HG03460 (cell line): ENCODE results near the gene ZNF597.

Source experiments
- ATAC-seq: cut with Tn5 transposase; IDR thresholded peaks from one replicate; pipeline ENCODE4 v1.9.1; 2021; ENCODE audit not compliant: unreplicated experiment

Gene ZNF597

GRCh38 chr16:3443108-3444031 lies at the start of gene ZNF597, which contains the start of gene NAA60:
Gene ZNF597 (minus strand): TSS chr16:3443504. CDS start chr16:3443153, 351 bp downstream.
Gene NAA60 (plus strand): TSS chr16:3443680. CDS start chr16:3476228, 32,548 bp downstream.
- ATAC-seq = peak; percentile 88

GRCh38 chr16:3492356-3492755 lies 49.1 kb upstream of the ZNF597 start:
- ATAC-seq = no peak

GRCh38 chr16:3490911-3491629 lies 47.8 kb upstream of the ZNF597 start:
- ATAC-seq = no peak

GRCh38 chr16:3488801-3489200 lies 45.5 kb upstream of the ZNF597 start:
- no peak for ATAC-seq

- no peak for ATAC-seq
These were observed 44.5 kb upstream of the ZNF597 start for GRCh38 chr16:3487521-3488410.

- no peak for ATAC-seq
These were observed 43.4 kb upstream of the ZNF597 start for GRCh38 chr16:3486506-3487215.

- no peak for ATAC-seq
These were observed 42.7 kb upstream of the ZNF597 start for GRCh38 chr16:3485821-3486505.

- ATAC-seq = no peak
These were observed 41.9 kb upstream of the ZNF597 start for GRCh38 chr16:3485097-3485745.

GRCh38 chr16:3484318-3485096 lies 41.2 kb upstream of the ZNF597 start:
- no peak for ATAC-seq

- no peak for ATAC-seq
These were observed 39.4 kb upstream of the ZNF597 start for GRCh38 chr16:3482659-3483241.

GRCh38 chr16:3481696-3482658 lies 38.7 kb upstream of the ZNF597 start:
- no peak for ATAC-seq

GRCh38 chr16:3480901-3481695 lies 37.8 kb upstream of the ZNF597 start:
- ATAC-seq = no peak

- no peak for ATAC-seq
These were observed 36.4 kb upstream of the ZNF597 start for GRCh38 chr16:3479654-3480216.

GRCh38 chr16:3478242-3478925 lies 35.1 kb upstream of the ZNF597 start:
- ATAC-seq = no peak

- no peak for ATAC-seq
These were observed 33.1 kb upstream of the ZNF597 start for GRCh38 chr16:3476409-3476808.
